Neutrophil (primary cell): ENCODE data around the gene TNRC6B.
A peak's percentile ranks its signal among the peaks of the same experiment; 100 is the strongest.

ENCODE experiments used
- H3K27ac ChIP-seq: fragments of 200-600 bp; sonication (generic); 2 replicates; pipeline ENCODE4 v1.5.1; 2016; ENCODE audit warnings: mild to moderate bottlenecking, moderate library complexity
- H3K27me3 ChIP-seq: fragments of 200-600 bp; sonication (generic); 2 replicates; pipeline ENCODE4 v1.6.0; 2016; ENCODE audit warnings: mild to moderate bottlenecking
- H3K36me3 ChIP-seq: fragments of 200-600 bp; sonication (generic); 2 replicates; pipeline ENCODE4 v1.5.1; 2017
- H3K4me1 ChIP-seq, 2 experiments: fragments of 200-600 bp in 1 of 2; sonication (generic) in 1 of 2; 1 replicate in 1 of 2; 2 replicates in 1 of 2; pipeline versions ENCODE4 v1.5.1 to v1.6.1; 2013 to 2016; ENCODE audit warnings: low read depth in 1 of 2, low read length in 1 of 2, mild to moderate bottlenecking in 1 of 2, moderate library complexity in 1 of 2; ENCODE audit not compliant: control insufficient read depth in 1 of 2, insufficient read depth in 1 of 2
- H3K4me3 ChIP-seq, 2 experiments: fragments of 200-600 bp in 1 of 2; sonication (generic) in 1 of 2; 1 replicate in 1 of 2; 2 replicates in 1 of 2; pipeline ENCODE4 v1.5.1; 2013 to 2016; ENCODE audit warnings: low read depth in 1 of 2, low read length in 1 of 2, mild to moderate bottlenecking in 1 of 2, moderate library complexity in 1 of 2
- H3K9me3 ChIP-seq: fragments of 200-600 bp; sonication (generic); 2 replicates; pipeline ENCODE4 v1.5.1; 2016
- TF ChIP-seq, protein P1 (sequence below): fragments of 200-600 bp; sonication (generic); IDR thresholded peaks from 2 replicates; pipeline ENCODE4 v1.5.1; 2016; ENCODE audit warnings: antibody characterized with exemption

The TNRC6B gene

GRCh38 chr22:40226620-40227019 lies 48.9 kb downstream of the TNRC6B start:
- no peaks in the 10 kb centered on the region for H3K9me3 ChIP-seq
- no peak overlapping the region for H3K27ac ChIP-seq
- peaks cover 19% of the 10 kb centered on the region in 2 experiments for H3K4me1 ChIP-seq
- H3K36me3 ChIP-seq, result peaks cover 7% of the 10 kb centered on the region
- no peaks in the 10 kb centered on the region for H3K27me3 ChIP-seq
- TF ChIP-seq, protein P1, sequence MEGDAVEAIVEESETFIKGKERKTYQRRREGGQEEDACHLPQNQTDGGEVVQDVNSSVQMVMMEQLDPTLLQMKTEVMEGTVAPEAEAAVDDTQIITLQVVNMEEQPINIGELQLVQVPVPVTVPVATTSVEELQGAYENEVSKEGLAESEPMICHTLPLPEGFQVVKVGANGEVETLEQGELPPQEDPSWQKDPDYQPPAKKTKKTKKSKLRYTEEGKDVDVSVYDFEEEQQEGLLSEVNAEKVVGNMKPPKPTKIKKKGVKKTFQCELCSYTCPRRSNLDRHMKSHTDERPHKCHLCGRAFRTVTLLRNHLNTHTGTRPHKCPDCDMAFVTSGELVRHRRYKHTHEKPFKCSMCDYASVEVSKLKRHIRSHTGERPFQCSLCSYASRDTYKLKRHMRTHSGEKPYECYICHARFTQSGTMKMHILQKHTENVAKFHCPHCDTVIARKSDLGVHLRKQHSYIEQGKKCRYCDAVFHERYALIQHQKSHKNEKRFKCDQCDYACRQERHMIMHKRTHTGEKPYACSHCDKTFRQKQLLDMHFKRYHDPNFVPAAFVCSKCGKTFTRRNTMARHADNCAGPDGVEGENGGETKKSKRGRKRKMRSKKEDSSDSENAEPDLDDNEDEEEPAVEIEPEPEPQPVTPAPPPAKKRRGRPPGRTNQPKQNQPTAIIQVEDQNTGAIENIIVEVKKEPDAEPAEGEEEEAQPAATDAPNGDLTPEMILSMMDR, result no peak
- no peak overlapping the region for H3K4me3 ChIP-seq

GRCh38 chr22:40231618-40232313 lies 54.0 kb downstream of the TNRC6B start:
- Histone ChIP-seq H3K36me3 (peaks cover 16% of the 10 kb centered on the region), H3K27me3 (no peaks in the 10 kb centered on the region), H3K9me3 (no peaks in the 10 kb centered on the region), H3K27ac (peak overlapping the region; percentile 13), H3K4me3 (no peak overlapping the region), H3K4me1 (no peaks in the 10 kb centered on the region)
- TF ChIP-seq, protein P1, result no peak

- H3K36me3 ChIP-seq, result peaks cover 16% of the 10 kb centered on the region
- no peaks in the 10 kb centered on the region for H3K9me3 ChIP-seq
- no peak overlapping the region for H3K27ac ChIP-seq
- H3K27me3 ChIP-seq, result no peaks in the 10 kb centered on the region
- no peaks in the 10 kb centered on the region for H3K4me1 ChIP-seq
- H3K4me3 ChIP-seq, result no peak overlapping the region
- TF ChIP-seq, protein P1, result no peak
Measured at GRCh38 chr22:40232624-40233023, 54.9 kb downstream of the TNRC6B start.

DNA sequence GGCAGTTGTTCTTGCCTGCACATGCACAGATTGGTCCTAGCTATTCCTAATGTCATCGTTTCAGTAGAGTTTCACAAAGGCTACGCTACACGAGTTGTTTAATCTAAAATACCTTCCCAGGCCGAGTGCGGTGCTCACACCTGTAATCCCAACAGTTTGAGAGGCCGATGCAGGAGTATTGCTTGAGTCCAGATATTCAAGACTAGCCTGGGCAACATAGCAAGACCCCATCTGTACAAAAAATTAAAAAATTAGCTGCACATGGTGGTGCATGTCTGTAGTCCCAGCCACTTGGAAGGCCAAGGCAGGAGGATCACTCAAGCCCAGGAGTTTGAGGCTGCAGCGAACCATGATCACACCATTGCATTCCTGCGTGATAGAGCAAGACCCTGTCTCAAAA lies 56.2 kb downstream of the TNRC6B start:
- H3K4me1 ChIP-seq, result no peaks in the 10 kb centered on the region
- H3K27ac ChIP-seq, result no peak overlapping the region
- H3K36me3 ChIP-seq, result peaks cover 12% of the 10 kb centered on the region
- TF ChIP-seq, protein P1, result no peak
- no peaks in the 10 kb centered on the region for H3K27me3 ChIP-seq
- H3K4me3 ChIP-seq, result no peak overlapping the region
- no peaks in the 10 kb centered on the region for H3K9me3 ChIP-seq

GRCh38 chr22:40234658-40235057 lies 56.9 kb downstream of the TNRC6B start:
- H3K36me3 ChIP-seq, result peaks cover 12% of the 10 kb centered on the region
- H3K27me3 ChIP-seq, result no peaks in the 10 kb centered on the region
- peaks cover 0 to 3% of the 10 kb centered on the region in 2 experiments for H3K4me1 ChIP-seq
- TF ChIP-seq, protein P1, result no peak
- H3K27ac ChIP-seq, result no peak overlapping the region
- no peak overlapping the region for H3K4me3 ChIP-seq
- H3K9me3 ChIP-seq, result no peaks in the 10 kb centered on the region
